RKO (cell line): Measurements from ENCODE around the gene SCARB1.

ENCODE experiments used
- DNase-seq: peaks from one replicate; pipeline ENCODE4 v3.0.0-alpha.2; 2016; ENCODE audit warnings: low spot score

Gene SCARB1

GRCh38 chr12:124884587-124885438 is 21.1 kb upstream of the SCARB1 start:
- no peak for DNase-seq

- no peak for DNase-seq
These were observed 19.8 kb upstream of the SCARB1 start for GRCh38 chr12:124883263-124884130.

- no peak for DNase-seq
These were observed 17.5 kb upstream of the SCARB1 start for GRCh38 chr12:124881123-124881522.

- DNase-seq = peak; percentile 59
These were observed 16.7 kb upstream of the SCARB1 start for GRCh38 chr12:124880335-124880734.

GRCh38 chr12:124878795-124879516 is 15.3 kb upstream of the SCARB1 start:
- DNase-seq = no peak

GRCh38 chr12:124877423-124877822 is 13.8 kb upstream of the SCARB1 start:
- no peak for DNase-seq

- no peak for DNase-seq
These were observed 12.5 kb upstream of the SCARB1 start for GRCh38 chr12:124876171-124876570.

GRCh38 chr12:124875803-124876132 is 12.1 kb upstream of the SCARB1 start:
- DNase-seq = no peak

- no peak for DNase-seq
These were observed 11.5 kb upstream of the SCARB1 start for GRCh38 chr12:124874988-124875802.

GRCh38 chr12:124874188-124874587 is 10.5 kb upstream of the SCARB1 start:
- no peak for DNase-seq

- DNase-seq = no peak
These were observed 8.5 kb upstream of the SCARB1 start for GRCh38 chr12:124872068-124872719.

- DNase-seq = no peak
These were observed 7.6 kb upstream of the SCARB1 start for GRCh38 chr12:124871297-124871696.

GRCh38 chr12:124870515-124870914 is 6.9 kb upstream of the SCARB1 start:
- no peak for DNase-seq

- no peak for DNase-seq
These were observed 5.5 kb upstream of the SCARB1 start for GRCh38 chr12:124869059-124869665.

GRCh38 chr12:124868252-124869058 is 4.8 kb upstream of the SCARB1 start:
- DNase-seq = no peak

GRCh38 chr12:124867401-124867930 is 3.8 kb upstream of the SCARB1 start:
- DNase-seq = peak; percentile 34

- DNase-seq = no peak
These were observed 3.3 kb upstream of the SCARB1 start for GRCh38 chr12:124866883-124867400.

GRCh38 chr12:124866195-124866882 is 2.7 kb upstream of the SCARB1 start:
- no peak for DNase-seq

- no peak for DNase-seq
These were observed 2.1 kb upstream of the SCARB1 start for GRCh38 chr12:124865728-124866127.
